HG03442 (cell line): ENCODE measurements around the gene IFT20.

Experiments
- ATAC-seq: cut with Tn5 transposase; IDR thresholded peaks from one replicate; pipeline ENCODE4 v1.9.1; 2021; ENCODE audit warnings: mild to moderate bottlenecking, moderate library complexity; ENCODE audit not compliant: unreplicated experiment

IFT20 gene

GRCh38 chr17:28335201-28335958 lies at the start of gene IFT20, which contains the start of gene TNFAIP1:
Gene IFT20, minus strand, starts transcription at chr17:28335472. Its CDS starts 3,487 bp downstream, at chr17:28331985.
Gene TNFAIP1, plus strand, starts transcription at chr17:28335761. Its CDS starts 3,761 bp downstream, at chr17:28339522.
- peak; percentile 95 for ATAC-seq

DNA sequence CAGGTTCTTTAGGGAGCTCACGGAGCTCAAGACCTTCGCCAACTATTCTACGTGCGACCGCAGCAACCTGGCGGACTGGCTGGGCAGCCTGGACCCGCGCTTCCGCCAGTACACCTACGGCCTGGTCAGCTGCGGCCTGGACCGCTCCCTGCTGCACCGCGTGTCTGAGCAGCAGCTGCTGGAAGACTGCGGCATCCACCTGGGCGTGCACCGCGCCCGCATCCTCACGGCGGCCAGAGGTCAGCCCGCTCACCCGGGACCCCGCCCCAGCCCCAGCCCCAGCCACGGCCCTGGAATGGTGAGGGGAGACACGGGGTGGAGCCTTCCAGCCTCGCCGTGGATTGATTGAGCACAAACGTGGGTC lies 49.7 kb upstream of the IFT20 start:
- ATAC-seq, result peak; percentile 7

DNA sequence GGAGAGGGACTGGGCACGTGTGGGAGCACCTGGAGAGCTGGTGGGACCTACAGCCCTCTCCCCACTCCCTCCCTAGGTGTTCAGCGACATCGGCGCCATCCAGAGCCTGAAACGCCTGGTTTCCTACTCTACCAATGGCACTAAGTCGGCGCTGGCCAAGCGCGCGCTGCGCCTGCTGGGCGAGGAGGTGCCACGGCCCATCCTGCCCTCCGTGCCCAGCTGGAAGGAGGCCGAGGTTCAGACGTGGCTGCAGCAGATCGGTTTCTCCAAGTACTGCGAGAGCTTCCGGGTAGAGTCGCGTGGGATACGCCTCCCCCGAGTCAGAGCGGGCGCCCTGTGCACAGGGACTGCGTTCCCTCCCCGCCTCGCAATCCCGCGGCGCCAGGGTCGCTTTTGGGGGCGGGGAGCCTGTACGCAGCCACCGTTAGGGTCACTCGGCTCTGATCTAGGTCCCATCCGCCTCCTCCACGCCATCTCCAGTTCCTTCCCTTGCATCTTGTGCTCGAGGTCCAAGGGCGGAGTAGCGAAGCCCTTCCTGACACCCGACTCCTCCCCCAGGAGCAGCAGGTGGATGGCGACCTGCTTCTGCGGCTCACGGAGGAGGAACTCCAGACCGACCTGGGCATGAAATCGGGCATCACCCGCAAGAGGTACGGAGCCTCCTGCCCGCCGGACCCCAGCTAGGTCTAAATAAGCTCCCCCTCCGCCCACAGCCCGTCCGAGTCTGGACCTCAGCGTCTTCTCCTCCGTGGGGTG lies 49.2 kb upstream of the IFT20 start:
- ATAC-seq, result peak; percentile 53

DNA sequence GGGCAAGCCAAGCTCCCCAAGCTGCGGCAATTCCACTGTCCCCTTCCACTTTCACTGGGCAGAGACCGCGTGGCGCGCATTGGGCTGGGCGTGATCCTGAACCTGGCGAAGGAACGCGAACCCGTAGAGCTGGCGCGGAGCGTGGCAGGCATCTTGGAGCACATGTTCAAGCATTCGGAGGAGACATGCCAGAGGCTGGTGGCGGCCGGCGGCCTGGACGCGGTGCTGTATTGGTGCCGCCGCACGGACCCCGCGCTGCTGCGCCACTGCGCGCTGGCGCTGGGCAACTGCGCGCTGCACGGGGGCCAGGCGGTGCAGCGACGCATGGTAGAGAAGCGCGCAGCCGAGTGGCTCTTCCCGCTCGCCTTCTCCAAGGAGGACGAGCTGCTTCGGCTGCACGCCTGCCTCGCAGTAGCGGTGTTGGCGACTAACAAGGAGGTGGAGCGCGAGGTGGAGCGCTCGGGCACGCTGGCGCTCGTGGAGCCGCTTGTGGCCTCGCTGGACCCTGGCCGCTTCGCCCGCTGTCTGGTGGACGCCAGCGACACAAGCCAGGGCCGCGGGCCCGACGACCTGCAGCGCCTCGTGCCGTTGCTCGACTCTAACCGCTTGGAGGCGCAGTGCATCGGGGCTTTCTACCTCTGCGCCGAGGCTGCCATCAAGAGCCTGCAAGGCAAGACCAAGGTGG lies 46.0 kb upstream of the IFT20 start:
- ATAC-seq, result no peak

GRCh38 chr17:28379814-28380801 lies 44.8 kb upstream of the IFT20 start:
- no peak for ATAC-seq

DNA sequence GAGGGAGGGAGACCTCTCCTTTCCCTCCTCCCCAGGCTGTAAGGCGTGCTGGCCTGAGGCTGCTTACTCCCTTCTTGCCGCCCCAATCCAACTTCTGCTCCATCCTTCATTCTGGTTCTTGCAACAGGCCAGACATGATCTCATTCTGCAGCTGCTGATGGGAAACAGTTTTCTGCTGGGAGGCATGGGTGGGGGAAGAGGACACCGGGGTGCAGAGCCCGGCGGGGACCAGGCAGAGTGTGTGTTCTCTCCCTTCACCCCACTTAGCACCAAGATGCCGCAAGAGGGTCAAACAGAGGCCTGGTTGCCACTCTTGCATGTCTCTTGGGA lies 37.6 kb upstream of the IFT20 start:
- no peak for ATAC-seq

- ATAC-seq, result peak; percentile 14
These were observed 37.1 kb upstream of the IFT20 start for GRCh38 chr17:28372203-28372944.

DNA sequence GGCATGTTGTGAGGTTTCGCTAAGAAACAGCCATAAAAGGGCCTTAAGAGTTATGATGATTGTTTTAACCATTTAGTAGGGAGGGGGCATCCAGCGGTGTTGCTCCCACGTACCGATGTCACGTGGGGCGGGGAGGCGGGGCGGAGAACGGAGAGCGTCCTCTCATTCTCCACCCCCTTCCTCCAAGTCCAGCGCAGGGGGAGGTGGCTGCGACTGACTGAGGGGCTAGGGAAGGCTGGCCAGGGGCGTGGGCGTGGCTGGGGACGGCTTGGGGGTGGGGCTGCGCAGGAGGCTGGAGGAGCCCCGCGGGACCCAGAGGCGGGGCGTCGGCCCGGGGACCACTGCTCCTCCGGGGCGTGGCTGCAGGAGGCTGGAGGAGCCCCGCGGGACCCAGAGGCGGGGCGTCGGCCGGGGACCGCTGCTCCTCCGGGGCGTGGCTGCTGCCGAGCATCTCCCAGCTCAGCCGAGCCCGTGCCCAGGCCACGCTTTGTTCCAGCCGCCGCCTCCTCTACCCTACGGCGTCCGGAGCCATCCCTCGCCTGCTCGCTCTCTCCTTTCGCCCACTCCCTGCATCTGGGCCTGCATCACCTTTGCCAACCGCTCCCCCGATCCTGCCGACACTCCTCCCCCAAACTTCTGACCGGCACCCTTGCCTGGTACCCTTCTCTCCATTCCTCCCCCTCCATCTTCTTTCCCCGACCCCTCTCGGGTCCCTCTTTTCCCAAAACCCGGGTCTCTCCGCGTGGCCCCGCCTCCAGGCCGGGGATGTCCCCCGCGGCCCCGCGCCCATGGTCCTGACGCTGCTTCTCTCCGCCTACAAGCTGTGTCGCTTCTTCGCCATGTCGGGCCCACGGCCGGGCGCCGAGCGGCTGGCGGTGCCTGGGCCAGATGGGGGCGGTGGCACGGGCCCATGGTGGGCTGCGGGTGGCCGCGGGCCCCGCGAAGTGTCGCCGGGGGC lies 36.3 kb upstream of the IFT20 start, which contains the start of gene SARM1:
TSS of gene SARM1 (plus strand) at position 450 of the 958 bp plus-strand sequence. CDS start at position 789, 339 bp downstream.
- peak; percentile 74 for ATAC-seq

DNA sequence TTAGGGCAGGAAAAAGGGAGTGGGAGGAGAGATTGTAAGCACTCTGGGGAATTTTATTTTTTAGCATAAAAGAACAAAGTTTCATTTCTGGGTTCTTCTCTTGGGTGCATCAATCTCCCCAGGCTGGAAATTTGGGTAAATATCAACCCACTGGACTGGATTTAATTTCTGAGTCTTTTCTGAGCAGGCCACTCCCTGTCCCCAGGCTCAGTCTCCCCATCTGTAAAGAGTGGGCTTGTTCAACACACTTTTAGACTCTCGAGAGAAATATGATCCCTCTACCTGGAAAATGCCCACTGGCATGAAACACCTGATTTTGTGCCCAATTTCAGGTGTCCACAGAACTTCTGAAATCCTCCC lies 35.5 kb upstream of the IFT20 start:
- ATAC-seq, result no peak

DNA sequence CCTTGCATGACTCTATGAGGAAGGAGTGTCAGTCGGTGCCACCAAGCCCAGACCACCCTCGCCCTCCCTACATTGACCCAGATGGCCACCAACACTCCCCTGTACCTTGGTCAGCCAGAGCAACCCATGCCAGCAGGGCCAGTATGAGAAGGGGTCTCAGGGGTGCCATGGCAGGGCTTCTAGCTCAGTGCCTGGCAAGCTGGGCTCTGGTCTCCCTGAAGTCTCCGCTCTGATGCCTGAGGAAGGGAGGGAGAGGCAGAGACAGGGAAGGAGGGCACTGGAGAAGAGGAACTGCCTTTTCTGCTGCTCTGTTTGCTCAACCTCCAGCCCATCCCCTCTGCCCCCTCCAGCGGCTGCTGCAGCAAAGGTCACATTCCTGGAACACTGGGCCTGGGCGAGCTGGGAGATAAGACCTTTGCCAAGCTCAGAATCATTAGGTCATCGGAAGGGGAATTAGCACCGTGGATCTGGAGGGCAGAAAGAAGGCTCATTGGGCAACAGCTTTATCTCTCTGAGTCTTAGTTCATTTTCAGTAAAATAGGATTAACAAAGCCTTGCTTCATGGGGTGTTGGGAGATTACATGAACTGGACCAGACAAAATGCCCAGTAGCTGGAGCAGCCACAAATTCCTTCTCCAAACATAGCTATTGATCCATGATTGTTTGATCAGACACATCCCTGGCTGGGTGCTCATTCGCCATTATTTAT lies 34.9 kb upstream of the IFT20 start, which contains the start of gene VTN:
TSS of gene VTN (minus strand) at position 273 of the 709 bp plus-strand sequence. CDS start at position 169, 104 bp downstream.
- ATAC-seq, result no peak

- ATAC-seq, result no peak
These were observed 34.4 kb upstream of the IFT20 start for GRCh38 chr17:28369684-28370034.

GRCh38 chr17:28368915-28369683 lies 33.8 kb upstream of the IFT20 start:
- no peak for ATAC-seq

- no peak for ATAC-seq
These were observed 33.1 kb upstream of the IFT20 start for GRCh38 chr17:28368306-28368831.

DNA sequence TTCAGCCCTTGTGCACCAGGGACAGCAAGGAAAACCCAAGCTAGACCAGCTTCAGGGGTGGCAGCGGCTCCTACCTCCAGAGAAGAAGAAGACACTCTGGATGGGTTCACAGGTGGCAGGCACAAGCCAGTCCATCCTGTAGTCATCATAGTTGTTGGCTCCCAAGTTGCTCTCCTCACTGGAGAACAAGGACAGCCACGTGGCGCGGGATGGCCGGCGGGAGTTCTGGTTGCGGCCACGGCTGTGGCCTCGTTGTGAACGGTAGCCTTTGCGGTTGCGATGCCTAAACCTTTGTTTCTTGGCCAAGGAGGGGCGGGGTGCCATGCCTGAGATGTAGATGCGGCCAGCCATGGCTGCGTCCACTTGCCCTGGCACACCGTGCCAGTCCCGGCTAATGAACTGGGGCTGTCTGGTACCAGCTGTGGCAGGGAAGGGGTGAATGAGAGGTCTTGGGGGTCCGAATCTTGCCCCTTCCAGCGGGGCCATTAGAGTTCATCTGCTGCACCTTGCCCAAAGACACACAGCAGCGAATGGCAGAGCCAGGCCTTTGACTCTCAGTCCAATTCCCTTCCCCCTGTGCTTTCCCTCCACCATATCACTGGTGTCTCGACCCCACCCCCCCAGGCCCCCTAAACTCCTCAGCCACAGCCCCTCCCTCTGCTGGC lies 32.5 kb upstream of the IFT20 start:
- ATAC-seq, result no peak

GRCh38 chr17:28366605-28367004 lies 31.3 kb upstream of the IFT20 start:
- ATAC-seq, result no peak

DNA sequence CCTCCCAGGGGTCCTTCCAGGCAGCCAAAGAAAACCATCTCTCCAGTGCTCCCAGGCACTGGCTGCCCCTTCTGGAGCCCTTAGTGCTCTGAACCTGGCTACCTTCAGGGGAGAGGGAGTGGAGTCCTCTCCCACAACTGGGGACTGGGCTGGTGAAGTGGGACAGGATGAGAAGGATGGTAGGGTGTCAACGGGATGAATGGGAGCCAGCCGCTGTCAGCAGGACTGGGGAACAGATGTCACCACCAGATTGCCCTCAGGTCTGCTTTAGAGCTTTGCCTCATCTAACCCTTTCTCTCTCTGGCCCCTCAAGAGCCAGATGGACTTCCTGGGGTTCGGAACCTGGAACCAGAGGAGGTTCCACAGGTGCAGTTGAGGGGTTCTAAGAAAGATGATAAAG lies 30.2 kb upstream of the IFT20 start:
- no peak for ATAC-seq
